ENCODE results near the gene MAGI1. TPM values are rescaled to one million over a fixed set of nuclear protein-coding genes. Genes with fewer than 3 reads are reported as not detected.

MAGI1 gene
- total RNA-seq, 5 donors from 2014 or later (not counting 1 experiment from before 2014, with no cell fraction given) = 0.23 to 0.63 (median 0.29) TPM

DNA sequence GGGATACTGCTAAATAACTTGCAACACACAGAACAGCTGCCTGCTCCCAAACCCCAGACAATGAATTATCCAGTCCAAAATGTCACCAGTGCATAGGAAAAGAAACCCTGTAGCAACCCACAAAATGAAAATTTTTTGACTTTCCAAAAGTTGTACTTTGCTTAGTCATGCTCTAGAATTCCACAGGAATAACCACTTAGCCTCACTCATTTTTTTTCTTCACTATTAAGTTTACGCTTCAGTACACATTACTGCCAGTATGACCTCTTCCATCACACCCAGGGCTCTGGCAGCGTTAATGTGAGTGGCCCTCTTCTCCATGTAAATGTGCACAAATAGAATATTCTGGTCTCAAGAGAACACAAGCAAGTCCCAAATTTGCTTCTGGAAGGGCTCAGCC is 259.8 kb downstream of the MAGI1 start:
- no peak overlapping the region for H3K27ac Mint-ChIP-seq
- no peaks in the 10 kb centered on the region for H3K27me3 ChIP-seq (replicated peaks in 1 of 2; ENCODE audit: control insufficient read depth in 2 of 2, extremely low read depth in 1 of 2, insufficient read depth in 2 of 2, low read length in 1 of 2)

DNA sequence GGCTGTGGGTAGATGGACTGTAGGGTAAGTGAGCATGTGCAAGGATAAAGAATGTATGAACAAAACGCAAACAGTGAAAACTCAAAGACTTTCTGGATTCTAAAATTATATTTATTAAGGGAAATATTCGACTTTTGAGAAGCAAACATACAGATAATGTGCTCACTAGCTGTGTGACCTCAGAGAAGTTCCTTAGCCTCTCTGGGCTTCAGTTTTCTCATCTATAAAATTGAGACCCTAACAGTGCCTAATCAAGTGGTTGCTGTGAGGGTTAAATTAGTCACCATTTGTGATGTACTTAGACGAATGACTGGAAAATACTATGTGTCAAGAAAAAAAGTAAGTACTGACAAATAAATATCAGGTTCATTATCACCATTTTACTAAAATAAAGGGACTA is 261.7 kb downstream of the MAGI1 start:
- WGBS (ENCODE audit: insufficient coverage) = no CpG with 5 or more reads among the region's 3 CpGs
- H3K27ac Mint-ChIP-seq = no peak overlapping the region
- H3K4me1 ChIP-seq (ENCODE audit: control insufficient read depth in 1 of 2, extremely low read depth in 1 of 2, insufficient read depth in 2 of 2, low read length in 2 of 2) = no peaks in the 10 kb centered on the region
- ATAC-seq (replicated peaks in 1 of 4) = no peak
- no peak overlapping the region for H3K4me3 Mint-ChIP-seq
- no peak overlapping the region for H3K27ac ChIP-seq (ENCODE audit: low read length)
- H3K9me3 Mint-ChIP-seq = no peaks in the 10 kb centered on the region
- H3K27me3 Mint-ChIP-seq = no peaks in the 10 kb centered on the region
- no peak for DNase-seq
- H3K36me3 Mint-ChIP-seq = no peaks in the 10 kb centered on the region
- H3K9me3 ChIP-seq = no peaks in the 10 kb centered on the region
- no peaks in the 10 kb centered on the region for H3K27me3 ChIP-seq (replicated peaks in 1 of 2; ENCODE audit: control insufficient read depth in 2 of 2, extremely low read depth in 1 of 2, insufficient read depth in 2 of 2, low read length in 1 of 2)
- no peaks in the 10 kb centered on the region for H3K4me1 Mint-ChIP-seq
- ChIA-PET CTCF (no interaction called here), POLR2A (no interaction called here)
- no peak overlapping the region for H3K4me3 ChIP-seq (ENCODE audit: control insufficient read depth in 1 of 2, extremely low read depth in 1 of 2, low read length in 1 of 2)
- H3K36me3 ChIP-seq (ENCODE audit: control insufficient read depth in 2 of 2, extremely low read depth in 1 of 2, insufficient read depth in 1 of 2, low read length in 1 of 2) = no peaks in the 10 kb centered on the region

More for the DNA sequence above, 259.8 kb downstream of the MAGI1 start:
- Histone ChIP-seq H3K27ac (ENCODE audit: low read length) (no peak overlapping the region), H3K36me3 (ENCODE audit: control insufficient read depth in 2 of 2, extremely low read depth in 1 of 2, insufficient read depth in 1 of 2, low read length in 1 of 2) (no peaks in the 10 kb centered on the region), H3K9me3 (no peaks in the 10 kb centered on the region), H3K4me3 (ENCODE audit: control insufficient read depth in 1 of 2, extremely low read depth in 1 of 2, low read length in 1 of 2) (no peak overlapping the region), H3K4me1 (ENCODE audit: control insufficient read depth in 1 of 2, extremely low read depth in 1 of 2, insufficient read depth in 2 of 2, low read length in 2 of 2) (no peaks in the 10 kb centered on the region)
- ChIA-PET POLR2A (no interaction called here), CTCF (no interaction called here)
- ATAC-seq (replicated peaks in 1 of 4) (no peak), DNase-seq (no peak)
- Mint-ChIP-seq H3K4me3 (no peak overlapping the region), H3K36me3 (no peaks in the 10 kb centered on the region), H3K4me1 (no peaks in the 10 kb centered on the region), H3K27me3 (no peaks in the 10 kb centered on the region), H3K9me3 (no peaks in the 10 kb centered on the region)
- no CpG with 5 or more reads among the region's 2 CpGs for WGBS (ENCODE audit: insufficient coverage)

DNA sequence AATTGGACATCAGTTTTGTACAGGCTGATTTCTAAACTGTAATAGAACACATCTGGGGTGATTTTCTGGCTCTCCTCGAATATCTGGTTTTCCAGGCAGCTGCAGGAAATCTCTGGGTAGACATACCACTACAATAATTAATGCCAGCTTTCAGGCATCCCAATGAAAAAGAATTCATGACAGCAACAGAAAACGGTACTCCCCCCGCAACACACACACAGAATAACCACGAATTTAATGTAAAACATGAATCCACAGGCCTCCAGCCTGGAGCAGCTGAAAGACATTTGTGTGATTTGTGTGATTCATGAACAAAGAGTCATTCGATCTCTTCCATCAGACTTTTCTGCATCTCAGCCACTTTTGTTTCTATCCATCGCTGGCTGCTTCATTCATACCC is 262.2 kb downstream of the MAGI1 start:
- no peak for ATAC-seq (replicated peaks in 1 of 4)
- Histone ChIP-seq H3K4me1 (ENCODE audit: control insufficient read depth in 1 of 2, extremely low read depth in 1 of 2, insufficient read depth in 2 of 2, low read length in 2 of 2) (no peaks in the 10 kb centered on the region), H3K9me3 (no peaks in the 10 kb centered on the region), H3K4me3 (ENCODE audit: control insufficient read depth in 1 of 2, extremely low read depth in 1 of 2, low read length in 1 of 2) (no peak overlapping the region), H3K36me3 (ENCODE audit: control insufficient read depth in 2 of 2, extremely low read depth in 1 of 2, insufficient read depth in 1 of 2, low read length in 1 of 2) (no peaks in the 10 kb centered on the region), H3K27ac (ENCODE audit: low read length) (no peak overlapping the region), H3K27me3 (replicated peaks in 1 of 2; ENCODE audit: control insufficient read depth in 2 of 2, extremely low read depth in 1 of 2, insufficient read depth in 2 of 2, low read length in 1 of 2) (no peaks in the 10 kb centered on the region)
- CTCF ChIA-PET = no interaction called here
- DNase-seq = no peak
- Mint-ChIP-seq H3K27me3 (no peaks in the 10 kb centered on the region), H3K36me3 (no peaks in the 10 kb centered on the region), H3K4me3 (no peak overlapping the region), H3K27ac (no peak overlapping the region), H3K9me3 (no peaks in the 10 kb centered on the region), H3K4me1 (no peaks in the 10 kb centered on the region)
- 69% methylated on average over 5 of the region's 6 CpGs for WGBS (ENCODE audit: insufficient coverage)
- POLR2A ChIA-PET = no interaction called here

DNA sequence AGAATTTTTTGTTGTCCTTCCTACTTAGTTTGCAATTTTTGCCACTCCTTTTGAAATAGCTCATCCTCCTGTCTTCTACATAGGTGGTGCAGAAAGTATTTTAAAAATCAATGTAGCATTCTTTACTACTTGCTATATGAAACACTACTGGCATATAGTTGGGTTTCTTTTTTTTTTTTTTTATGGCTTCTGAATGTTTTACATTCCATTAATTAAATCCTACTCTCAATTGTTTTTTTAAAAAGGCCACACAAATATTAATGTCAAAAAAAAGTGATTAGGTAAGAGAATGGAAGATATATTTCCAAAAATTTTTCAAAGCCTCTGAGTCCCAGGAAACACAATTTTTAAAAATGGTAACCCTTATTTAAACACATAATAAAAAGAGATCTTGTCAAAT is 262.6 kb downstream of the MAGI1 start:
- Histone ChIP-seq H3K36me3 (ENCODE audit: control insufficient read depth in 2 of 2, extremely low read depth in 1 of 2, insufficient read depth in 1 of 2, low read length in 1 of 2) (no peaks in the 10 kb centered on the region), H3K27ac (ENCODE audit: low read length) (no peak overlapping the region), H3K4me3 (ENCODE audit: control insufficient read depth in 1 of 2, extremely low read depth in 1 of 2, low read length in 1 of 2) (no peak overlapping the region), H3K4me1 (ENCODE audit: control insufficient read depth in 1 of 2, extremely low read depth in 1 of 2, insufficient read depth in 2 of 2, low read length in 2 of 2) (no peaks in the 10 kb centered on the region), H3K27me3 (replicated peaks in 1 of 2; ENCODE audit: control insufficient read depth in 2 of 2, extremely low read depth in 1 of 2, insufficient read depth in 2 of 2, low read length in 1 of 2) (no peaks in the 10 kb centered on the region), H3K9me3 (no peaks in the 10 kb centered on the region)
- Mint-ChIP-seq H3K27ac (no peak overlapping the region), H3K4me1 (no peaks in the 10 kb centered on the region), H3K36me3 (no peaks in the 10 kb centered on the region), H3K9me3 (no peaks in the 10 kb centered on the region), H3K27me3 (no peaks in the 10 kb centered on the region), H3K4me3 (no peak overlapping the region)
- ChIA-PET POLR2A (no interaction called here), CTCF (no interaction called here)
- DNase-seq (no peak), ATAC-seq (replicated peaks in 1 of 4) (no peak)

DNA sequence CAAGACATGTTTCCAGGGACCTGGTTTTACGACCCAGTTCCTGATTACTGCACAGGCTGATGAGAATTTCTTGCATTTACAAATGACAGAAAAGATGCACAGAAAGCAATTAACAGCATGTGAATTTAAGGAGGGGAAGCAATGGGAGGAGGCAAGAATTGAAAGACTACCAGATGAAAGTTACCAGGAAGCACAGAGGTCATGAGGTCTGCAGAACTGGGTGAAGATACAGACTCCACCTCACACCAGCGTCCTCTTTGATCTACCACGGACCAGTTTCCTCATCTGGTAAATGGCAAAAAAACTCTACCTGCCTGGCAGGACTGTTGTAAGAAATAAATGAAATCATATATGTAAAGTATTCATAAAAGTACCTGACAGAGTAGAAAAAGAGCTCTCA is 266.0 kb downstream of the MAGI1 start:
- POLR2A ChIA-PET = no interaction called here
- no peak overlapping the region for H3K4me3 ChIP-seq (ENCODE audit: control insufficient read depth in 1 of 2, extremely low read depth in 1 of 2, low read length in 1 of 2)
- CTCF ChIA-PET = interaction anchor here in 1 of 2 donors (0.5 kb wide), 1 partner anchor 336 kb away, joined by 3 read pairs; no protein-coding TSS in a partner anchor
- no peak overlapping the region for H3K27ac Mint-ChIP-seq
- 63% methylated on average over 1 of the region's 3 CpGs for WGBS (ENCODE audit: insufficient coverage)
- H3K36me3 ChIP-seq (ENCODE audit: control insufficient read depth in 2 of 2, extremely low read depth in 1 of 2, insufficient read depth in 1 of 2, low read length in 1 of 2) = no peaks in the 10 kb centered on the region
- no peaks in the 10 kb centered on the region for H3K27me3 ChIP-seq (replicated peaks in 1 of 2; ENCODE audit: control insufficient read depth in 2 of 2, extremely low read depth in 1 of 2, insufficient read depth in 2 of 2, low read length in 1 of 2)
- no peaks in the 10 kb centered on the region for H3K9me3 Mint-ChIP-seq
- H3K4me1 Mint-ChIP-seq = no peaks in the 10 kb centered on the region
- no peaks in the 10 kb centered on the region for H3K36me3 Mint-ChIP-seq
- no peak for DNase-seq
- H3K4me1 ChIP-seq (ENCODE audit: control insufficient read depth in 1 of 2, extremely low read depth in 1 of 2, insufficient read depth in 2 of 2, low read length in 2 of 2) = no peaks in the 10 kb centered on the region
- H3K4me3 Mint-ChIP-seq = no peak overlapping the region
- no peak overlapping the region for H3K27ac ChIP-seq (ENCODE audit: low read length)
- H3K9me3 ChIP-seq = no peaks in the 10 kb centered on the region
- H3K27me3 Mint-ChIP-seq = no peaks in the 10 kb centered on the region
- ATAC-seq (replicated peaks in 1 of 4) = no peak

DNA sequence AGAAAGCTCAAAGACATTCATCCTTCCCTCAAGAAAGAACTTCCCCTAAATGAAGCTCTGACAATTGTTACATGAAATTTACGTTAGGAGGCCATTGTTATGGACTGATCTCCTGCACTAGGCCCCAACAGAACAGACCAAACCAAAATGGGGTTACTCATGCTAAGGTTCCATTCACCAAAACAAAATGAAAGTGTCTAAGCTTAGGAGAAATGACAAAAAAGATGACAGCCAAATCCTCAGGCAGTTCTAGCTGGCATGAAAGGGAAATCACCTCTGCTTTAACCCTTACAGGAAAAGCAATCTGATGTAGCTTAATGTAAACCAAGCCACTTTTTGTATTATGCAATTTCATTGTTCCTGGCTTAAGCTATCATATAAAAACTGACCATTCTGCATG is 271.2 kb downstream of the MAGI1 start:
- no peaks in the 10 kb centered on the region for H3K4me1 Mint-ChIP-seq
- H3K27ac Mint-ChIP-seq = no peak overlapping the region
- no peaks in the 10 kb centered on the region for H3K36me3 ChIP-seq (ENCODE audit: control insufficient read depth in 2 of 2, extremely low read depth in 1 of 2, insufficient read depth in 1 of 2, low read length in 1 of 2)
- no peaks in the 10 kb centered on the region for H3K36me3 Mint-ChIP-seq
- ChIA-PET CTCF (no interaction called here), POLR2A (no interaction called here)
- no peaks in the 10 kb centered on the region for H3K9me3 Mint-ChIP-seq
- no peaks in the 10 kb centered on the region for H3K9me3 ChIP-seq
- no peaks in the 10 kb centered on the region for H3K27me3 ChIP-seq (replicated peaks in 1 of 2; ENCODE audit: control insufficient read depth in 2 of 2, extremely low read depth in 1 of 2, insufficient read depth in 2 of 2, low read length in 1 of 2)
- no peak for DNase-seq
- H3K27ac ChIP-seq (ENCODE audit: low read length) = no peak overlapping the region
- H3K27me3 Mint-ChIP-seq = no peaks in the 10 kb centered on the region
- ATAC-seq (replicated peaks in 1 of 4) = no peak
- no peaks in the 10 kb centered on the region for H3K4me1 ChIP-seq (ENCODE audit: control insufficient read depth in 1 of 2, extremely low read depth in 1 of 2, insufficient read depth in 2 of 2, low read length in 2 of 2)
- no peak overlapping the region for H3K4me3 ChIP-seq (ENCODE audit: control insufficient read depth in 1 of 2, extremely low read depth in 1 of 2, low read length in 1 of 2)
- no peak overlapping the region for H3K4me3 Mint-ChIP-seq
- no CpG with 5 or more reads among the region's 1 CpG for WGBS (ENCODE audit: insufficient coverage)

DNA sequence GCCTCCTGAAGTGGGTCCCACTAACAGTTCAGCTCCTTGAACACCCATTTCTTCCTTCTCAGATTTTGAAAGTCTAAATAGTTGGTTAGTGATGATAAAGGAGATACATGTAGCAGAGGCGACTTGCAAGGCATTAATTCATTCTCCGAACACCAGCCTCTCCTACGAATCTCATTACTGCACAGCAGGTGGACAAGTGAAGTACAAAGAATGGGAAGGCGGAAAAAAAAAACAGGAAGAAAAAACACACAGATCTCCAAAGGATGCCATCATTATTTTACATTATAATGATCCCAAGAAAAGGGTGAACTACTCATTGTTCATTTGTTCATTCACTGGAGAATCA is 276.5 kb downstream of the MAGI1 start:
- Histone ChIP-seq H3K4me1 (ENCODE audit: control insufficient read depth in 1 of 2, extremely low read depth in 1 of 2, insufficient read depth in 2 of 2, low read length in 2 of 2) (no peaks in the 10 kb centered on the region), H3K9me3 (no peaks in the 10 kb centered on the region), H3K27me3 (replicated peaks in 1 of 2; ENCODE audit: control insufficient read depth in 2 of 2, extremely low read depth in 1 of 2, insufficient read depth in 2 of 2, low read length in 1 of 2) (peaks cover 0 to 2% of the 10 kb centered on the region in 2 experiments), H3K27ac (ENCODE audit: low read length) (no peak overlapping the region), H3K4me3 (ENCODE audit: control insufficient read depth in 1 of 2, extremely low read depth in 1 of 2, low read length in 1 of 2) (no peak overlapping the region), H3K36me3 (ENCODE audit: control insufficient read depth in 2 of 2, extremely low read depth in 1 of 2, insufficient read depth in 1 of 2, low read length in 1 of 2) (no peaks in the 10 kb centered on the region)
- ChIA-PET POLR2A (no interaction called here), CTCF (no interaction called here)
- ATAC-seq (replicated peaks in 1 of 4) = no peak
- WGBS (ENCODE audit: insufficient coverage) = no CpG with 5 or more reads among the region's 4 CpGs
- H3K9me3 Mint-ChIP-seq = no peaks in the 10 kb centered on the region
- peaks cover 0 to 6% of the 10 kb centered on the region in 2 donors for H3K27me3 Mint-ChIP-seq
- H3K27ac Mint-ChIP-seq = no peak overlapping the region
- no peaks in the 10 kb centered on the region for H3K36me3 Mint-ChIP-seq
- H3K4me1 Mint-ChIP-seq = no peaks in the 10 kb centered on the region
- DNase-seq = no peak
- no peak overlapping the region for H3K4me3 Mint-ChIP-seq
